GM06990 (cell line): Measurements from ENCODE around the gene ITPR1.

ENCODE experiments used
- DNase-seq: peaks from one replicate; pipeline ENCODE4 v3.0.0-alpha.2; 2011; ENCODE audit not compliant: insufficient read length; ENCODE audit errors: extremely low read depth
- H3K27me3 ChIP-seq: replicated peaks from 2 replicates; pipeline ENCODE4 v1.6.0; 2011; ENCODE audit warnings: low read length; ENCODE audit not compliant: control insufficient read depth, insufficient read depth
- H3K36me3 ChIP-seq: 2 replicates; pipeline ENCODE4 v1.5.1; 2011; ENCODE audit warnings: low read length; ENCODE audit not compliant: control insufficient read depth, insufficient read depth
- H3K4me3 ChIP-seq: replicated peaks from 2 replicates; pipeline ENCODE4 v1.5.1; 2011; ENCODE audit warnings: low read depth, mild to moderate bottlenecking, control low read depth, low read length
- CTCF ChIP-seq: IDR thresholded peaks from 2 replicates; pipeline ENCODE4 v1.5.1; 2011; ENCODE audit warnings: low read length, control low read depth, mild to moderate bottlenecking, inconsistent platforms; ENCODE audit not compliant: insufficient read depth, poor library complexity, severe bottlenecking

The ITPR1 gene

GRCh38 chr3:4808637-4809036, 315.5 kb downstream of the ITPR1 start:
- Histone ChIP-seq H3K27me3 (no peaks in the 10 kb centered on the region), H3K36me3 (no peaks in the 10 kb centered on the region; the same call in 1 of the 2 replicates), H3K4me3 (no peak overlapping the region)
- TF ChIP-seq CTCF, result no peak
- DNase-seq, result no peak

- TF ChIP-seq CTCF, result no peak
- no peak overlapping the region for H3K4me3 ChIP-seq
- no peak for DNase-seq
- H3K27me3 ChIP-seq, result no peaks in the 10 kb centered on the region
- H3K36me3 ChIP-seq, result no peaks in the 10 kb centered on the region; the same call in 1 of the 2 replicates
Observed at GRCh38 chr3:4809922-4810321, 316.8 kb downstream of the ITPR1 start.

GRCh38 chr3:4812591-4812990, 319.4 kb downstream of the ITPR1 start:
- Histone ChIP-seq H3K36me3 (peaks cover 2% of the 10 kb centered on the region; the same call in 1 of the 2 replicates), H3K4me3 (no peak overlapping the region), H3K27me3 (no peaks in the 10 kb centered on the region)
- no peak for DNase-seq
- no peak for TF ChIP-seq CTCF

GRCh38 chr3:4813909-4814304, 320.8 kb downstream of the ITPR1 start:
- no peak for DNase-seq
- H3K36me3 ChIP-seq, result peaks cover 7% of the 10 kb centered on the region; the same call in 1 of the 2 replicates

GRCh38 chr3:4814305-4814903, 321.3 kb downstream of the ITPR1 start:
- peaks cover 7% of the 10 kb centered on the region; the same call in 1 of the 2 replicates for H3K36me3 ChIP-seq
- no peaks in the 10 kb centered on the region for H3K27me3 ChIP-seq
- H3K4me3 ChIP-seq, result no peak overlapping the region
- TF ChIP-seq CTCF, result no peak
- no peak for DNase-seq

More at GRCh38 chr3:4813909-4814304, 320.8 kb downstream of the ITPR1 start:
- H3K27me3 ChIP-seq, result no peaks in the 10 kb centered on the region
- TF ChIP-seq CTCF, result no peak
- no peak overlapping the region for H3K4me3 ChIP-seq
